Nephron (organoid): ENCODE data around the gene LTO1.

Experiments used
- H3K27ac Mint-ChIP-seq, 3 experiments: 2 replicates each; pipeline ENCODE4 v1.8.0; 2020; ENCODE audit warnings: mixed read lengths in 3 of 3, mild to moderate bottlenecking in 2 of 3, moderate library complexity in 1 of 3
- H3K27me3 Mint-ChIP-seq: 2 replicates; pipeline ENCODE4 v1.8.0; 2021; ENCODE audit warnings: low read depth, mild to moderate bottlenecking, moderate library complexity, mixed read lengths
- H3K36me3 Mint-ChIP-seq: 2 replicates; pipeline ENCODE4 v1.8.0; 2020; ENCODE audit warnings: low read depth, mixed read lengths
- H3K4me1 Mint-ChIP-seq: 2 replicates; pipeline ENCODE4 v1.8.0; 2020; ENCODE audit warnings: mixed read lengths
- H3K4me3 Mint-ChIP-seq, 3 experiments: 2 replicates each; pipeline ENCODE4 v1.8.0; 2020; ENCODE audit warnings: mild to moderate bottlenecking in 3 of 3, mixed read lengths in 3 of 3, moderate library complexity in 2 of 3
- H3K9me3 Mint-ChIP-seq: 2 replicates; pipeline ENCODE4 v1.8.0; 2020; ENCODE audit warnings: mixed read lengths
- CTCF ChIP-seq, 3 experiments: fragments of 200-600 bp; sonication (generic); IDR thresholded peaks; one replicate each; pipeline ENCODE4 v1.5.0; 2021; ENCODE audit warnings: antibody characterized with exemption in 3 of 3; ENCODE audit not compliant: unreplicated experiment in 3 of 3

LTO1 gene

GRCh38 chr11:69650081-69650831, 24.9 kb downstream of the LTO1 start:
- Mint-ChIP-seq H3K4me3 (no peak overlapping the region), H3K36me3 (peaks cover 27% of the 10 kb centered on the region), H3K27ac (no peak overlapping the region), H3K4me1 (no peaks in the 10 kb centered on the region), H3K27me3 (no peaks in the 10 kb centered on the region), H3K9me3 (no peaks in the 10 kb centered on the region)
- no peak for TF ChIP-seq CTCF (IDR thresholded peaks at IDR 0.05; ENCODE audit: unreplicated experiment in 3 of 3)

GRCh38 chr11:69649576-69649900, 25.6 kb downstream of the LTO1 start:
- Mint-ChIP-seq H3K4me3 (no peak overlapping the region), H3K9me3 (no peaks in the 10 kb centered on the region), H3K36me3 (peaks cover 27% of the 10 kb centered on the region), H3K27me3 (no peaks in the 10 kb centered on the region), H3K4me1 (no peaks in the 10 kb centered on the region), H3K27ac (no peak overlapping the region)
- no peak for TF ChIP-seq CTCF (IDR thresholded peaks at IDR 0.05; ENCODE audit: unreplicated experiment in 3 of 3)

GRCh38 chr11:69648679-69649575, 26.2 kb downstream of the LTO1 start:
- Mint-ChIP-seq H3K4me1 (peaks cover 4% of the 10 kb centered on the region), H3K4me3 (no peak overlapping the region), H3K36me3 (peaks cover 30% of the 10 kb centered on the region), H3K9me3 (no peaks in the 10 kb centered on the region), H3K27ac (no peak overlapping the region), H3K27me3 (peaks cover 3% of the 10 kb centered on the region)
- no peak for TF ChIP-seq CTCF (IDR thresholded peaks at IDR 0.05; ENCODE audit: unreplicated experiment in 3 of 3)

GRCh38 chr11:69647761-69648497, 27.2 kb downstream of the LTO1 start:
- Mint-ChIP-seq H3K4me1 (peaks cover 8% of the 10 kb centered on the region), H3K9me3 (no peaks in the 10 kb centered on the region), H3K36me3 (peaks cover 27% of the 10 kb centered on the region), H3K27me3 (peaks cover 7% of the 10 kb centered on the region), H3K27ac (no peak overlapping the region), H3K4me3 (no peak overlapping the region)
- no peak for TF ChIP-seq CTCF (IDR thresholded peaks at IDR 0.05; ENCODE audit: unreplicated experiment in 3 of 3)

GRCh38 chr11:69647390-69647748, 27.8 kb downstream of the LTO1 start:
- Mint-ChIP-seq H3K27me3 (peaks cover 7% of the 10 kb centered on the region), H3K4me1 (peaks cover 8% of the 10 kb centered on the region), H3K36me3 (peaks cover 23% of the 10 kb centered on the region), H3K27ac (no peak overlapping the region), H3K9me3 (no peaks in the 10 kb centered on the region), H3K4me3 (no peak overlapping the region)
- no peak for TF ChIP-seq CTCF (IDR thresholded peaks at IDR 0.05; ENCODE audit: unreplicated experiment in 3 of 3)
